Transverse colon (tissue), 4 donors: Measurements from ENCODE around the gene OGFRL1. TPM values are rescaled to one million over a fixed set of nuclear protein-coding genes. Genes with fewer than 3 reads are reported as not detected.

Experiments
- DNase-seq: peaks from one replicate; pipeline ENCODE4 v3.0.0-alpha.2; 2019
- H3K27ac ChIP-seq, 4 donors: fragments of 200-600 bp; sonication (generic); 2 replicates each; pipeline ENCODE4 v1.5.1; 2016 to 2018; ENCODE audit warnings: inconsistent platforms in 4 of 4
- H3K27me3 ChIP-seq: fragments of 200-600 bp; sonication (generic); 2 replicates; pipeline ENCODE4 v1.5.1; 2017; ENCODE audit warnings: inconsistent platforms
- H3K36me3 ChIP-seq, 4 donors: fragments of 200-600 bp; sonication (generic); 2 replicates each; pipeline ENCODE4 v1.5.1; 2017 to 2019; ENCODE audit warnings: inconsistent platforms in 4 of 4
- H3K4me1 ChIP-seq, 4 donors: fragments of 200-600 bp; sonication (generic); 2 replicates each; pipeline ENCODE4 v1.5.1; 2017 to 2020; ENCODE audit warnings: inconsistent platforms in 4 of 4
- H3K4me3 ChIP-seq, 4 donors: fragments of 200-600 bp; sonication (generic); 1 replicate in 1 of 4; 2 replicates in 3 of 4; pipeline versions ENCODE4 v1.5.1 to v1.6.1; 2017 to 2019; ENCODE audit warnings: inconsistent platforms in 4 of 4
- H3K9me3 ChIP-seq, 2 donors: fragments of 200-600 bp; sonication (generic); 2 replicates each; pipeline ENCODE4 v1.5.1; 2017 to 2019; ENCODE audit warnings: inconsistent platforms in 2 of 2
- CTCF ChIP-seq, 5 experiments: fragments of 200-600 bp in 3 of 5; fragments of 450-650 bp in 2 of 5; sonication (generic) in 3 of 5; IDR thresholded peaks; 1 replicate in 2 of 5; 2 replicates in 3 of 5; pipeline ENCODE4 v1.5.1; 2016 to 2017; ENCODE audit warnings: antibody characterized with exemption in 5 of 5, inconsistent platforms in 3 of 5, mild to moderate bottlenecking in 2 of 5, moderate library complexity in 1 of 5
- EP300 ChIP-seq: sonication (generic); formaldehyde crosslinking; IDR thresholded peaks from one replicate; pipeline ENCODE4 v1.6.1; 2017; ENCODE audit warnings: antibody characterized with exemption, low read depth
- POLR2A ChIP-seq: fragments of 450-650 bp; IDR thresholded peaks from one replicate; pipeline ENCODE4 v1.6.1; 2016; ENCODE audit warnings: antibody characterized with exemption, mild to moderate bottlenecking, moderate library complexity
- POLR2AphosphoS5 ChIP-seq, 3 donors: sonication (generic); formaldehyde crosslinking; IDR thresholded peaks; one replicate each; pipeline ENCODE4 v1.6.1; 2016; ENCODE audit warnings: antibody characterized with exemption in 3 of 3
- WGBS, 2 donors: methylation state at CpG; one replicate each; pipeline ENCODE4 v1.1.5; 2018; ENCODE audit warnings: low coverage in 1 of 2; 5-methylcytosine and 5-hydroxymethylcytosine counted together
- in situ Hi-C, 4 donors: fragments of 200-750 bp; cut with MboI; loops; one replicate each; pipeline versions ENCODE4 v1.15.0 to v1.15.1; 2017; ENCODE audit warnings: low sequenced_read_pairs in 3 of 4, low pct_ligation_motif_present in 1 of 4, low pct_unique_long_range_greater_than_20kb in 1 of 4
- intact Hi-C: fragments of 100-400 bp; cut with DNase I; formaldehyde crosslinking; loops from one replicate; pipeline ENCODE4 v1.15.1; 2023; ENCODE audit warnings: low total_unique reads
- total RNA-seq, 4 donors: library from RNA; depleted of rRNA; stranded (reverse); fragments of >200 nt; gene quantifications; one replicate each; pipeline ENCODE4 v1.1.0, GENCODE V29; 2016

Gene OGFRL1
- total RNA-seq, 4 donors from 2014 or later: 7.5 to 15.6 (median 11.6) TPM

GRCh38 chr6:71252410-71252809, 36.2 kb upstream of the OGFRL1 start:
- no peak overlapping the region for H3K4me3 ChIP-seq
- peaks cover 0 to 7% (median 0%) of the 10 kb centered on the region in 4 donors for H3K4me1 ChIP-seq
- H3K9me3 ChIP-seq: no peaks in the 10 kb centered on the region
- no peak overlapping the region for H3K27ac ChIP-seq
- intact Hi-C loops: no loop called here
- in situ Hi-C loops: no loop called here
- no peak for DNase-seq
- no peak for TF ChIP-seq CTCF (IDR thresholded peaks at IDR 0.05)
- no peak for TF ChIP-seq POLR2AphosphoS5 (IDR thresholded peaks at IDR 0.05)
- TF ChIP-seq POLR2A: no peak
- no peak for TF ChIP-seq EP300
- no peaks in the 10 kb centered on the region for H3K36me3 ChIP-seq
- H3K27me3 ChIP-seq: no peaks in the 10 kb centered on the region

GRCh38 chr6:71252960-71253359, 35.7 kb upstream of the OGFRL1 start:
- H3K27ac ChIP-seq: no peak overlapping the region
- H3K4me3 ChIP-seq: no peak overlapping the region
- WGBS, 2 donors: 50 to 64% methylated on average over 5 of the region's 5 CpGs
- no peak for DNase-seq
- H3K36me3 ChIP-seq: no peaks in the 10 kb centered on the region
- no peaks in the 10 kb centered on the region for H3K9me3 ChIP-seq
- TF ChIP-seq POLR2A: no peak
- TF ChIP-seq EP300: no peak
- TF ChIP-seq POLR2AphosphoS5 (IDR thresholded peaks at IDR 0.05): no peak
- no peak for TF ChIP-seq CTCF (IDR thresholded peaks at IDR 0.05)
- intact Hi-C loops: no loop called here
- H3K4me1 ChIP-seq: peaks cover 0 to 7% (median 0%) of the 10 kb centered on the region in 4 donors
- in situ Hi-C loops: no loop called here
- H3K27me3 ChIP-seq: no peaks in the 10 kb centered on the region

GRCh38 chr6:71254323-71254722, 34.3 kb upstream of the OGFRL1 start:
- in situ Hi-C loops: no loop called here
- WGBS, 2 donors: 40 to 47% methylated on average over 1 to 3 of the region's 3 CpGs
- intact Hi-C loops: no loop called here

DNA sequence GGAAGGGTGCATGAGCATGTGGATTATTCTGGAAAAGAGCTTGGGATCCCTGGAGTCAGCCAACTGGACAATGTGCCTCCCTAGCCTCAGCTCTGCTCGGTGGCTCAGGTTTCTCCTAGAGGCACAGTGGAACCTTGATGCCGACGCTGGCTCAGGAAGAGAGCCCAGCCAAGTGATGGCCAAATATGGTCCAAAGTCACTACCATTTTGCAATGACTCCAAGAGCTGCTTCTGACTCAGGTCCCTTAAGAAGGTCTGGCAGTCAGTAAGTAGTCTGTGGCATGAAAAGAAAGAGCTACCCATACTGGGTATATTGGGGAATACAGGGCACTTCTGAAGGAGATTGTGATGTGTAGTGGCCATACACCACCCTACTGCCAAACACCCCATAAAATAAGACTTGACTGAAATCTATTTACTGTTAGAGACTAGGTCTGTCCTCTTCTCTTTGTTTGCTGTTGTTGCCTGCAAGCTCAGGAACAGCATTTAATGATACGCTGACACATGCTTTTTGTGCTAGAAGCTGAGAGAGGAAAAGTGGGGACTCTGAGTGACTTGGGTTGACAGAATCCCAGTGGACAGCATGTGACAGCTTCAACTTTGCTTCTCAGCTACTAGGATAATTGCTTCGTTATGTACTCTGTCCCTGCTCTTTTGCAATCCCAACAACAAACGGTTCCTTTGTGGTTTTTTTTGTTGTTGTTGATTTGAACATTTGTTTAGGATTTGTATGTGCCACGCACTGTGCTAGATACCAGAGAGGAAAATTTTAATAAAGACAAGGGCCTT, 30.3 kb upstream of the OGFRL1 start:
- no peak for DNase-seq
- intact Hi-C loops (no loop called here), in situ Hi-C loops (no loop called here)
- H3K9me3 ChIP-seq: no peaks in the 10 kb centered on the region
- TF ChIP-seq EP300 (no peak), CTCF (IDR thresholded peaks at IDR 0.05) (no peak)
- H3K27me3 ChIP-seq: no peaks in the 10 kb centered on the region
- H3K27ac ChIP-seq: peak overlapping the region in 1 of 4 donors; percentile 32
- H3K4me3 ChIP-seq: no peak overlapping the region
- no peaks in the 10 kb centered on the region for H3K36me3 ChIP-seq
- 60 to 76% methylated on average over 1 to 6 of the region's 7 CpGs for WGBS, 2 donors
- no peaks in the 10 kb centered on the region for H3K4me1 ChIP-seq

More at GRCh38 chr6:71254323-71254722, 34.3 kb upstream of the OGFRL1 start:
- no peak overlapping the region for H3K27ac ChIP-seq
- no peak overlapping the region for H3K4me3 ChIP-seq
- DNase-seq: no peak
- no peaks in the 10 kb centered on the region for H3K9me3 ChIP-seq
- H3K27me3 ChIP-seq: no peaks in the 10 kb centered on the region
- H3K36me3 ChIP-seq: no peaks in the 10 kb centered on the region
- TF ChIP-seq POLR2A (no peak), EP300 (no peak), CTCF (IDR thresholded peaks at IDR 0.05) (no peak), POLR2AphosphoS5 (IDR thresholded peaks at IDR 0.05) (no peak)
- H3K4me1 ChIP-seq: peaks cover 0 to 7% (median 0%) of the 10 kb centered on the region in 4 donors
